Fibroblast of skin of left quadriceps (primary cell): ENCODE data around the gene SLC17A9.

ENCODE experiments used
- DNase-seq, 2 experiments: peaks; one replicate each; pipeline ENCODE4 v3.0.0-alpha.2; 2013; ENCODE audit warnings: low read depth in 2 of 2

SLC17A9 gene

GRCh38 chr20:63017076-63017825, 64.7 kb downstream of the SLC17A9 start:
- no peak for DNase-seq

GRCh38 chr20:63017826-63018411, 65.4 kb downstream of the SLC17A9 start:
- DNase-seq = no peak
